Peyer's patch (tissue), 4 donors: ENCODE results near the gene ZNF580. TPM values are rescaled to one million over a fixed set of nuclear protein-coding genes. Genes with fewer than 3 reads are reported as not detected.

Experiments
- DNase-seq, 3 donors: peaks; one replicate each; pipeline ENCODE4 v3.0.0-alpha.2; 2017 to 2019
- H3K27ac ChIP-seq, 4 donors: fragments of 200-600 bp; sonication (generic); one replicate each; pipeline ENCODE4 v1.5.1; 2016 to 2019
- H3K27me3 ChIP-seq, 2 donors: fragments of 200-600 bp; sonication (generic); one replicate each; pipeline ENCODE4 v1.5.1; 2019
- H3K36me3 ChIP-seq, 3 donors: fragments of 200-600 bp; sonication (generic); one replicate each; pipeline ENCODE4 v1.5.1; 2016 to 2019
- H3K4me1 ChIP-seq, 4 donors: fragments of 200-600 bp; sonication (generic); one replicate each; pipeline ENCODE4 v1.5.1; 2016 to 2019
- H3K4me3 ChIP-seq, 4 donors: fragments of 200-600 bp; sonication (generic); 1 replicate in 3 of 4; 2 replicates in 1 of 4; pipeline ENCODE4 v1.5.1; 2016 to 2019; ENCODE audit warnings: mild to moderate bottlenecking in 1 of 4
- H3K9me3 ChIP-seq, 4 donors: fragments of 200-600 bp; sonication (generic); one replicate each; pipeline ENCODE4 v1.5.1; 2016 to 2019; ENCODE audit warnings: mild to moderate bottlenecking in 1 of 4
- POLR2A ChIP-seq, 2 donors: fragments of 450-650 bp; IDR thresholded peaks; one replicate each; pipeline ENCODE4 v1.5.1; 2017; ENCODE audit warnings: antibody characterized with exemption in 2 of 2, mild to moderate bottlenecking in 2 of 2, moderate library complexity in 2 of 2
- total RNA-seq, 4 donors: library from RNA; depleted of rRNA; stranded (reverse); fragments of >200 nt; gene quantifications; one replicate each; pipeline ENCODE4 v1.1.0, GENCODE V29; 2016
- TF ChIP-seq, protein P1 (sequence below), 6 experiments: fragments of 450-650 bp in 4 of 6; fragments of 200-600 bp in 2 of 6; sonication (generic) in 1 of 6; IDR thresholded peaks; one replicate each; pipeline ENCODE4 v1.5.1; 2017 to 2019; ENCODE audit warnings: antibody characterized with exemption in 6 of 6, mild to moderate bottlenecking in 3 of 6, moderate library complexity in 1 of 6

ZNF580 gene
- total RNA-seq, 4 donors from 2014 or later: 12.3 to 38.4 (median 25.2) TPM

- TF ChIP-seq, protein P1, sequence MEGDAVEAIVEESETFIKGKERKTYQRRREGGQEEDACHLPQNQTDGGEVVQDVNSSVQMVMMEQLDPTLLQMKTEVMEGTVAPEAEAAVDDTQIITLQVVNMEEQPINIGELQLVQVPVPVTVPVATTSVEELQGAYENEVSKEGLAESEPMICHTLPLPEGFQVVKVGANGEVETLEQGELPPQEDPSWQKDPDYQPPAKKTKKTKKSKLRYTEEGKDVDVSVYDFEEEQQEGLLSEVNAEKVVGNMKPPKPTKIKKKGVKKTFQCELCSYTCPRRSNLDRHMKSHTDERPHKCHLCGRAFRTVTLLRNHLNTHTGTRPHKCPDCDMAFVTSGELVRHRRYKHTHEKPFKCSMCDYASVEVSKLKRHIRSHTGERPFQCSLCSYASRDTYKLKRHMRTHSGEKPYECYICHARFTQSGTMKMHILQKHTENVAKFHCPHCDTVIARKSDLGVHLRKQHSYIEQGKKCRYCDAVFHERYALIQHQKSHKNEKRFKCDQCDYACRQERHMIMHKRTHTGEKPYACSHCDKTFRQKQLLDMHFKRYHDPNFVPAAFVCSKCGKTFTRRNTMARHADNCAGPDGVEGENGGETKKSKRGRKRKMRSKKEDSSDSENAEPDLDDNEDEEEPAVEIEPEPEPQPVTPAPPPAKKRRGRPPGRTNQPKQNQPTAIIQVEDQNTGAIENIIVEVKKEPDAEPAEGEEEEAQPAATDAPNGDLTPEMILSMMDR (IDR thresholded peaks at IDR 0.05): no peak
- TF ChIP-seq POLR2A (IDR thresholded peaks at IDR 0.05): no peak
- Histone ChIP-seq H3K4me3 (no peak overlapping the region), H3K27me3 (no peaks in the 10 kb centered on the region), H3K4me1 (peaks cover 0 to 7% (median 5%) of the 10 kb centered on the region in 4 donors), H3K36me3 (peaks cover 0 to 39% (median 0%) of the 10 kb centered on the region in 3 donors), H3K9me3 (no peaks in the 10 kb centered on the region), H3K27ac (no peak overlapping the region)
- no peak for DNase-seq
These were observed 44.5 kb upstream of the ZNF580 start for GRCh38 chr19:55596304-55596703.

DNA sequence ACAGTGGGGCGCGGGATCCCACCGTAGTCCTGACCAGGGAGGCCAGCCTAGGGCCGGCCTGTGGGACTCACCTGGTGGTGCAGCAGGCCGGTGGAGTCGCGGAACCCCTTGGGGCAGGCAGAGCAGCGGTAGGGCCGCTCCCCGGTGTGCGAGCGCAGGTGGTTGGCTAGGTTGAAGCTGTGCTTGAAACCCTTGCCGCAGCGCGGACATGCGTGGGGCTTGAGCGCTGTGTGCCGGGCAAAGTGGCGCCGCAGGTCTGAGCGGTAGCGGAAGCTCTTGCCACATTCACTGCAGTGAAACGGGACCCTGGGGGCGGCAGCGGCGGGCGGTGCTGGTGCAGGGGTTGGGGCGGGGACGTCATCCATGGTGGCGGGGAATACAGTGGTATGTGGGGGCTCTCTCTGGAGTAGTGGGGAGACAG is 43.3 kb upstream of the ZNF580 start:
- Histone ChIP-seq H3K27me3 (no peaks in the 10 kb centered on the region), H3K27ac (no peak overlapping the region), H3K4me1 (peaks cover 0 to 14% (median 5%) of the 10 kb centered on the region in 4 donors), H3K4me3 (no peak overlapping the region), H3K36me3 (peaks cover 0 to 32% (median 0%) of the 10 kb centered on the region in 3 donors), H3K9me3 (no peaks in the 10 kb centered on the region)
- no peak for DNase-seq
- TF ChIP-seq, protein P1 (IDR thresholded peaks at IDR 0.05): no peak
- no peak for TF ChIP-seq POLR2A (IDR thresholded peaks at IDR 0.05)

DNA sequence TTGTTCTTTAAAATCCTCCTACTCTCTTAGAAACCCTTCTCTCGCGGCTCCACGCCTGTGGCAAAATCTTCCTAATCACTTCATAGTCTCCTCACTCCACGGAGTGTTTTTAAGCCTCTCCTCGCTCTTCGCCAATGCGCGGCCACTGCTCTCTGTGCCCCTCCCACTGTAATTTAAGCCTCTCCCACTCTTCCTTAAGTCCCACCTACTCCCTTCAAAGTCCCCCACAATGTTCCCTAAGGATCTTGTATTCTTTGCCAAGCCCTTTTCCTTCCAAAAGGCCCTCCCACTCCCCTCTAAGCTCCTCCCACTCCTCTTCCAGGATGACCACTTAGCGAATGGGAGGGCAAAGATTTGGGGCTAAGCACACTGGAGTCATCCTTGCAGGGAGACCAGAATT is 42.8 kb upstream of the ZNF580 start:
- Histone ChIP-seq H3K4me1 (peaks cover 0 to 14% (median 5%) of the 10 kb centered on the region in 4 donors), H3K9me3 (no peaks in the 10 kb centered on the region), H3K27ac (no peak overlapping the region), H3K27me3 (no peaks in the 10 kb centered on the region), H3K4me3 (no peak overlapping the region), H3K36me3 (peaks cover 0 to 29% (median 0%) of the 10 kb centered on the region in 3 donors)
- peak in 1 of 3 donors; percentile 30 for DNase-seq
- no peak for TF ChIP-seq POLR2A (IDR thresholded peaks at IDR 0.05)
- TF ChIP-seq, protein P1 (IDR thresholded peaks at IDR 0.05): no peak

DNA sequence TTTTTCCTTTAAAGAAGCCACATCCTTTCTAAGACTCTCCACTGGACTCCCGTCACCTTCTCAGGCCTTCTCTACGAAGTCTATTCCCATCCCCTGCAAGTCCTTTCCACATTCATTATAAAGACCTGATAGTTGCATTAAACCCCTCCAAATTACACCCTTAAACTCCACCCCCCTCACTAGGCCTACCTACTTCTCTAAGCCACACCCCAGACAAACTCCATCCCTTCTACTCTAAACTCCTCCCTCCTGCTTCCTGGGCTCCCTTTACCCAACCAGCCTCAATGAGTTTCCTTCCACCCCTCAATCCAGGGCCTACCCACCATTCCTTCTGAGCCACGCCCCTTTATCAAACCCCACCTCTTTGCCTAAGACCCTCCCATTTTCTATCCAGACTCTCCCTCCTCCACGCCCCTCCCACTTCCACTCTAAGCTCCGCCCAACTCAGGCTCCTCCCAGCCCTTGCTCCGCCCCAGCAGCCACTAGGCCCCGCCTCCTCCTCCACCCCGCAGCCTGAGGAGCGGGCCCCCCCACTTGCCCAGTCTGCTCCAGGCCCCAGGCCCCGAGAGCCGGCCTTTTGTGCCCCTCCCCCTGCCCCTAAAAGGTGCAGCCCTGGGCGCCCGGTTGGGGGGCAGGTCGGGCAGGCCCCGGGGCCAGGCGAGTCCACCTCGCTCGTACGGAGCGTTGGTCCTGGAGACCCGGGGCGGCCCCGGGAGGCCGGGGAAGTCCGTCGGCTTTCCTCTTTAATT is 41.9 kb upstream of the ZNF580 start:
- H3K27me3 ChIP-seq: no peaks in the 10 kb centered on the region
- H3K4me1 ChIP-seq: peaks cover 0 to 19% (median 5%) of the 10 kb centered on the region in 4 donors
- peaks cover 0 to 29% (median 0%) of the 10 kb centered on the region in 3 donors for H3K36me3 ChIP-seq
- TF ChIP-seq, protein P1 (IDR thresholded peaks at IDR 0.05): no peak
- peak; percentile 42 to 61 for TF ChIP-seq POLR2A (IDR thresholded peaks at IDR 0.05)
- peak overlapping the region; percentile 61 to 99 (median 72) for H3K4me3 ChIP-seq
- peak overlapping the region; percentile 96 to 98 (median 96) for H3K27ac ChIP-seq
- DNase-seq: peak; percentile 90 to 96 (median 96)
- no peaks in the 10 kb centered on the region for H3K9me3 ChIP-seq

DNA sequence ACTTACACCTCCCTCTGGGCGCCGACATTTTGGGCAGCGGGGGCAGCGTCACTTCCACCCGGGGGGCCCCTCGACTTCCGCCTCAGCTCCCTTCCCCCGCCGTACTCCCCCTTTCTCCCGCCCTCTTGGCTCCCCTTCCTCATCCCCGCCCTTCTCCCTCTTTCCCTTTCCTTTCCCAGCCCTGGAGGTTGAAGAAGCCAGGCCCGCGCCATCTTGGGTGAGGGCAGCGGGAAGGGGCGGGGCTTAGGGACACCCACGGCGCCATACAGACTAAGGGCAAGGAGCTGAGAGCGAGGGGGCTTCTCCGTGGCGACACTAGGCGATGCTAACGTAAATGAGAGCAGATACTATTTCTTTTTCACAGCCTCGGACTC is 41.3 kb upstream of the ZNF580 start, which contains the start of gene FIZ1:
FIZ1 (minus strand) TSS at position 50 of the 374 bp plus-strand sequence. CDS start 1,652 bp downstream, outside the sequence.
- TF ChIP-seq, protein P1 (IDR thresholded peaks at IDR 0.05): no peak
- TF ChIP-seq POLR2A (IDR thresholded peaks at IDR 0.05): no peak
- H3K27ac ChIP-seq: peak within 1 kb of the TSS; percentile 96 to 98 (median 96)
- peak; percentile 98 to 99 (median 98) for DNase-seq
- peak within 1 kb of the TSS; percentile 61 to 99 (median 72) for H3K4me3 ChIP-seq
- H3K27me3 ChIP-seq: no peaks in the 10 kb centered on the region
- H3K9me3 ChIP-seq: no peaks in the 10 kb centered on the region
- H3K36me3 ChIP-seq: peaks cover 0 to 29% (median 0%) of the 10 kb centered on the region in 3 donors
- H3K4me1 ChIP-seq: peaks cover 0 to 25% (median 8%) of the 10 kb centered on the region in 4 donors
